ENCODE data around the gene ATF2.

- TF ChIP-seq POLR2A (IDR thresholded peaks at IDR 0.05; ENCODE audit: control extremely low read depth in 1 of 2, low read depth in 2 of 2, low read length in 2 of 2) (no peak), SRF (IDR thresholded peaks at IDR 0.05; ENCODE audit: low read depth, low read length) (no peak), CTCF (IDR thresholded peaks at IDR 0.05; ENCODE audit: control extremely low read depth in 1 of 3, insufficient read depth in 1 of 3, low read depth in 1 of 3, low read length in 3 of 3) (no peak)
Observed at GRCh38 chr2:175025946-175026345, 142.1 kb downstream of the ATF2 start.
